Aorta (tissue), 5 donors: Measurements from ENCODE around the gene CFAP141. TPM values are rescaled to one million over a fixed set of nuclear protein-coding genes. Genes with fewer than 3 reads are reported as not detected.
A peak's percentile ranks its signal among the peaks of the same experiment; 100 is the strongest.

Source experiments
- ATAC-seq: fragments of 200-7000 bp; cut with Tn5 transposase; one replicate; pipeline ENCODE4 v1.9.1; 2022; ENCODE audit warnings: moderate library complexity; ENCODE audit not compliant: low FRiP score
- DNase-seq, 2 donors: peaks; one replicate each; pipeline ENCODE4 v3.0.0-alpha.2; 2020
- H3K27ac ChIP-seq, 2 donors: one replicate each; pipeline ENCODE4 v1.5.1; 2013; ENCODE audit warnings: low read length in 2 of 2, mild to moderate bottlenecking in 2 of 2, moderate library complexity in 2 of 2, control low read depth in 1 of 2, inconsistent platforms in 1 of 2, low read depth in 1 of 2
- H3K27me3 ChIP-seq, 2 donors: one replicate each; pipeline ENCODE4 v1.6.1; 2013; ENCODE audit warnings: control low read depth in 1 of 2, low read length in 1 of 2, mild to moderate bottlenecking in 1 of 2, moderate library complexity in 1 of 2; ENCODE audit not compliant: insufficient read depth in 2 of 2, control insufficient read depth in 1 of 2
- H3K36me3 ChIP-seq, 2 donors: one replicate each; pipeline ENCODE4 v1.6.1; 2013; ENCODE audit warnings: control low read depth in 1 of 2, low read length in 1 of 2, mild to moderate bottlenecking in 1 of 2; ENCODE audit not compliant: insufficient read depth in 2 of 2, control insufficient read depth in 1 of 2
- H3K4me1 ChIP-seq, 2 donors: one replicate each; pipeline ENCODE4 v1.6.1; 2013; ENCODE audit warnings: low read length in 2 of 2, control low read depth in 1 of 2, mild to moderate bottlenecking in 1 of 2, moderate library complexity in 1 of 2; ENCODE audit not compliant: insufficient read depth in 2 of 2, control insufficient read depth in 1 of 2
- H3K4me3 ChIP-seq, 2 donors: one replicate each; pipeline ENCODE4 v1.5.1; 2013; ENCODE audit warnings: low read length in 2 of 2, control low read depth in 1 of 2, mild to moderate bottlenecking in 1 of 2
- H3K9me3 ChIP-seq: one replicate; pipeline ENCODE4 v1.6.1; 2013; ENCODE audit warnings: mild to moderate bottlenecking, low read length; ENCODE audit not compliant: control insufficient read depth
- WGBS, 2 donors: extraction: QIAGEN DNeasy Blood & Tissue Kit; methylation state at CpG; one replicate each; pipeline ENCODE4 v1.1.7; 2013; 5-methylcytosine and 5-hydroxymethylcytosine counted together
- intact Hi-C, 2 donors: fragments of 100-400 bp; cut with DNase I; formaldehyde crosslinking; loops; one replicate each; pipeline versions ENCODE4 v1.14.2 to v1.15.0; 2022
- polyA plus RNA-seq, 2 donors: library from polyadenylated mRNA; stranded (reverse); fragments of 200-250 nt; gene quantifications; one replicate each; pipeline ENCODE4 v1.2.3, GENCODE V29; 2013
- total RNA-seq, 2 donors: library from RNA; stranded (reverse); fragmentation: NEBNext Ultra II Directional; extraction: Animal tissue kit (Norgen Biotek cat#: 25700); gene quantifications; one replicate each; pipeline ENCODE4 v1.2.1, GENCODE V29; 2021
- donor health status: healthy with polysubstance abuse.
- donor health status: Bipolar disorder and iron deficiency.
- donor health status: DM: no; HTN: no; CAD: no.
- donor health status: DM: no; HTN: no; CAD: no.
- donor health status: DM: yes; HTN: yes; CAD: no.

Gene CFAP141
- total and polyA plus RNA-seq, 4 donors: not detected

GRCh38 chr1:154171223-154171583 is 34.9 kb downstream of the CFAP141 start:
- Histone ChIP-seq H3K36me3 (peaks cover 20 to 28% of the 10 kb centered on the region in 2 donors), H3K4me3 (no peak overlapping the region), H3K27me3 (no peaks in the 10 kb centered on the region), H3K4me1 (no peaks in the 10 kb centered on the region), H3K9me3 (no peaks in the 10 kb centered on the region), H3K27ac (no peak overlapping the region)
- DNase-seq (no peak), ATAC-seq (no peak)
- 86 to 89% methylated on average over 4 of the region's 4 CpGs for WGBS, 2 donors
- intact Hi-C loops: no loop called here

GRCh38 chr1:154170547-154171222 is 35.4 kb downstream of the CFAP141 start:
- Histone ChIP-seq H3K4me1 (no peaks in the 10 kb centered on the region), H3K27ac (no peak overlapping the region), H3K4me3 (no peak overlapping the region), H3K36me3 (peaks cover 21 to 28% of the 10 kb centered on the region in 2 donors), H3K9me3 (no peaks in the 10 kb centered on the region), H3K27me3 (no peaks in the 10 kb centered on the region)
- no peak for DNase-seq
- intact Hi-C loops: no loop called here
- ATAC-seq: no peak

- Histone ChIP-seq H3K36me3 (peaks cover 21 to 25% of the 10 kb centered on the region in 2 donors), H3K27me3 (no peaks in the 10 kb centered on the region), H3K27ac (no peak overlapping the region), H3K4me3 (no peak overlapping the region), H3K9me3 (no peaks in the 10 kb centered on the region), H3K4me1 (no peaks in the 10 kb centered on the region)
- intact Hi-C loops: no loop called here
- DNase-seq (no peak), ATAC-seq (no peak)
Measured at GRCh38 chr1:154167461-154167860, 38.7 kb downstream of the CFAP141 start.

- 83 to 89% methylated on average over 1 of the region's 1 CpG for WGBS, 2 donors
- no peak overlapping the region for H3K4me3 ChIP-seq
- intact Hi-C loops: no loop called here
- H3K9me3 ChIP-seq: no peaks in the 10 kb centered on the region
- DNase-seq (no peak), ATAC-seq (no peak)
- no peaks in the 10 kb centered on the region for H3K27me3 ChIP-seq
- H3K4me1 ChIP-seq: no peaks in the 10 kb centered on the region
- H3K36me3 ChIP-seq: peaks cover 15 to 17% of the 10 kb centered on the region in 2 donors
- H3K27ac ChIP-seq: no peak overlapping the region
Measured at GRCh38 chr1:154166207-154166606, 39.9 kb downstream of the CFAP141 start.

GRCh38 chr1:154159554-154159953 is 46.6 kb downstream of the CFAP141 start:
- no peaks in the 10 kb centered on the region for H3K27me3 ChIP-seq
- peaks cover 3% of the 10 kb centered on the region in 2 donors for H3K36me3 ChIP-seq

GRCh38 chr1:154158307-154159125 is 47.6 kb downstream of the CFAP141 start:
- WGBS, 2 donors: 83 to 91% methylated on average over 8 of the region's 8 CpGs
- Histone ChIP-seq H3K36me3 (peaks cover 3% of the 10 kb centered on the region in 2 donors), H3K27ac (no peak overlapping the region)

More at GRCh38 chr1:154159554-154159953, 46.6 kb downstream of the CFAP141 start:
- ATAC-seq: no peak
- H3K9me3 ChIP-seq: no peaks in the 10 kb centered on the region
- DNase-seq: no peak
- intact Hi-C loops: loop anchor here (10.0 kb wide), 1 partner anchor 155 kb away; no protein-coding TSS in a partner anchor
- no peaks in the 10 kb centered on the region for H3K4me1 ChIP-seq
- no peak overlapping the region for H3K4me3 ChIP-seq
- H3K27ac ChIP-seq: no peak overlapping the region

GRCh38 chr1:154157520-154158306 is 48.4 kb downstream of the CFAP141 start:
- DNase-seq: no peak
- Histone ChIP-seq H3K27ac (peak overlapping the region in 1 of 2 donors; percentile 52), H3K4me3 (no peak overlapping the region), H3K36me3 (peaks cover 3% of the 10 kb centered on the region in 2 donors), H3K9me3 (no peaks in the 10 kb centered on the region), H3K27me3 (no peaks in the 10 kb centered on the region), H3K4me1 (no peaks in the 10 kb centered on the region)
- intact Hi-C loops: loop anchor here (10.0 kb wide), 1 partner anchor 153 kb away; no protein-coding TSS in a partner anchor
- no peak for ATAC-seq
- WGBS, 2 donors: 77 to 78% methylated on average over 7 of the region's 7 CpGs

More at GRCh38 chr1:154158307-154159125, 47.6 kb downstream of the CFAP141 start:
- H3K27me3 ChIP-seq: no peaks in the 10 kb centered on the region
- H3K9me3 ChIP-seq: no peaks in the 10 kb centered on the region
- H3K4me3 ChIP-seq: no peak overlapping the region
- DNase-seq (no peak), ATAC-seq (no peak)
- H3K4me1 ChIP-seq: no peaks in the 10 kb centered on the region
- intact Hi-C loops: loop anchor here (10.0 kb wide), 1 partner anchor 154 kb away; no protein-coding TSS in a partner anchor

GRCh38 chr1:154155251-154155650 is 50.9 kb downstream of the CFAP141 start:
- Histone ChIP-seq H3K27me3 (no peaks in the 10 kb centered on the region), H3K4me3 (no peak overlapping the region), H3K9me3 (no peaks in the 10 kb centered on the region), H3K27ac (no peak overlapping the region), H3K36me3 (peaks cover 0 to 3% of the 10 kb centered on the region in 2 donors), H3K4me1 (no peaks in the 10 kb centered on the region)
- WGBS, 2 donors: 2 to 3% methylated on average over 9 of the region's 9 CpGs
- DNase-seq (peak in 1 of 2 donors; percentile 72), ATAC-seq (peak; percentile 81)
- intact Hi-C loops: loop anchor here (10.0 kb wide), 1 partner anchor 150 kb away; no protein-coding TSS in a partner anchor
